Stimulated activated CD4-positive, alpha-beta T cell treated with anti-CD3 and anti-CD28 coated beads, Interleukin-2, amount 100 ng/mL, for 48 hours (primary cell): ENCODE data around the gene SLC28A3.

Experiments
- DNase-seq, 2 donors: peaks; one replicate each; pipeline ENCODE4 v3.0.0-alpha.2; 2020

The SLC28A3 gene

GRCh38 chr9:84235511-84235910 lies 105.0 kb downstream of the SLC28A3 start:
- DNase-seq: no peak

- DNase-seq: no peak
These were observed 110.0 kb downstream of the SLC28A3 start for GRCh38 chr9:84230355-84231145.

GRCh38 chr9:84229191-84229590 lies 111.4 kb downstream of the SLC28A3 start:
- no peak for DNase-seq

DNA sequence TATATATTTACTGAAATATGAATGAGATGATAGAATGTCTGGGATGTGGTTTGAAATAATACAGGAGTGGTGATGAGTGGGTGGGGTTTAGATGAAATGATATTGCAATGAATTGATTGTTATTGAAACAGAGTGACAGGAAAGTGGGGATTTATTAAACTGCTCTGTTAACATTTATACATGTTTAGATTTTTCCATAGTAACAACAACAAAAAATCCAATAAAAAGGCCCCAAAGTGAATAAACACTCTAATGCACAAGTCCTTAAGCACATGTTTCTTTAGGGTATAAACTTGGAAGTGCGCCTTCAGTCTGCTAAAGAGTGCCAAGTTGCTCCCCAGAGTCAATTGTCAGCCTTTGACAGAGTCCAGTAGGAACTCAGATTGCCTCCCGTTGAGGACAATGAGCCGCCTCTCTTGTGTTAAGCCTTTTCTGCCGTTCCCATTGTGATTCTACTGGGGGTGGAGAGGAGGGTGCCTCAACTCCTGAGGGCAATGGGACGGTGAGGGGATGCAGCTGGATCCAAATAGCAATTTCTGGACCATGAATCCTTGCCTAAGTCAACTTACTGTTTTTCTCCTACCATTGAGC lies 112.3 kb downstream of the SLC28A3 start:
- no peak for DNase-seq

- no peak for DNase-seq
These were observed 114.4 kb downstream of the SLC28A3 start for GRCh38 chr9:84226126-84226525.
